Neural crest cell (in vitro differentiated cells): ENCODE measurements around the gene ENO3. TPM values are rescaled to one million over a fixed set of nuclear protein-coding genes. Genes with fewer than 3 reads are reported as not detected.

ENCODE experiments used
- DNase-seq: peaks from one replicate; pipeline ENCODE4 v3.0.0; 2021; ENCODE audit warnings: low read depth, mixed read lengths, low spot score
- H3K27ac Mint-ChIP-seq: one replicate; pipeline ENCODE4 v1.8.0; 2021; ENCODE audit warnings: mild to moderate bottlenecking, mixed read lengths; ENCODE audit not compliant: unreplicated experiment
- H3K27me3 Mint-ChIP-seq: 2 replicates; pipeline ENCODE4 v1.8.0; 2021; ENCODE audit warnings: low read depth, mild to moderate bottlenecking, mixed read lengths
- H3K36me3 Mint-ChIP-seq: 2 replicates; pipeline ENCODE4 v1.8.0; 2021; ENCODE audit warnings: low read depth, mild to moderate bottlenecking, mixed read lengths
- H3K4me1 Mint-ChIP-seq: 2 replicates; pipeline ENCODE4 v1.8.0; 2021; ENCODE audit warnings: mixed read lengths
- H3K4me3 Mint-ChIP-seq: one replicate; pipeline ENCODE4 v1.8.0; 2021; ENCODE audit warnings: mild to moderate bottlenecking, mixed read lengths
- H3K9me3 Mint-ChIP-seq: 2 replicates; pipeline ENCODE4 v1.8.0; 2021; ENCODE audit warnings: mixed read lengths
- CTCF ChIP-seq: fragments of 200-600 bp; sonication (generic); conservative IDR thresholded peaks from 2 replicates; pipeline ENCODE4 v1.5.0; 2021; ENCODE audit warnings: antibody characterized with exemption, mild to moderate bottlenecking
- total RNA-seq: library from RNA; stranded (reverse); gene quantifications from 2 replicates; pipeline ENCODE4 v1.2.1, GENCODE V29; 2021

Gene ENO3
- total RNA-seq, 1 donor from 2014 or later = 10.6 TPM

GRCh38 chr17:4966844-4967538, 16.1 kb downstream of the ENO3 start:
- peaks cover 33% of the 10 kb centered on the region for H3K4me1 Mint-ChIP-seq
- no peak for TF ChIP-seq CTCF
- H3K4me3 Mint-ChIP-seq = no peak overlapping the region
- no peaks in the 10 kb centered on the region for H3K27me3 Mint-ChIP-seq
- H3K27ac Mint-ChIP-seq = no peak overlapping the region
- peaks cover 16% of the 10 kb centered on the region for H3K36me3 Mint-ChIP-seq
- no peaks in the 10 kb centered on the region for H3K9me3 Mint-ChIP-seq
- DNase-seq = peak; percentile 85

- Mint-ChIP-seq H3K27ac (no peak within 1 kb of the TSS), H3K4me1 (peaks cover 33% of the 10 kb centered on the region), H3K9me3 (no peaks in the 10 kb centered on the region), H3K36me3 (peaks cover 16% of the 10 kb centered on the region), H3K27me3 (no peaks in the 10 kb centered on the region), H3K4me3 (no peak within 1 kb of the TSS)
- no peak for TF ChIP-seq CTCF
- DNase-seq = peak; percentile 94
Measured at GRCh38 chr17:4967539-4968485, 16.9 kb downstream of the ENO3 start, which contains the start of gene SPAG7. TSS of gene SPAG7 (minus strand) at chr17:4967817. CDS start at chr17:4967804, 13 bp downstream.

GRCh38 chr17:4968486-4969046, 17.6 kb downstream of the ENO3 start:
- Mint-ChIP-seq H3K27ac (no peak overlapping the region), H3K4me1 (peaks cover 33% of the 10 kb centered on the region), H3K27me3 (no peaks in the 10 kb centered on the region), H3K9me3 (no peaks in the 10 kb centered on the region), H3K36me3 (peaks cover 16% of the 10 kb centered on the region), H3K4me3 (no peak overlapping the region)
- no peak for TF ChIP-seq CTCF
- no peak for DNase-seq

- Mint-ChIP-seq H3K4me3 (no peak overlapping the region), H3K36me3 (peaks cover 18% of the 10 kb centered on the region), H3K4me1 (peaks cover 33% of the 10 kb centered on the region), H3K9me3 (no peaks in the 10 kb centered on the region), H3K27me3 (no peaks in the 10 kb centered on the region), H3K27ac (no peak overlapping the region)
- no peak for DNase-seq
- TF ChIP-seq CTCF = no peak
Measured at GRCh38 chr17:4969047-4969550, 18.2 kb downstream of the ENO3 start.

- peak overlapping the region; percentile 79 for H3K27ac Mint-ChIP-seq
- no peak for TF ChIP-seq CTCF
- DNase-seq = no peak
Measured at GRCh38 chr17:4969551-4970173, 18.7 kb downstream of the ENO3 start.

More at GRCh38 chr17:4969551-4970173, 18.7 kb downstream of the ENO3 start:
- peaks cover 33% of the 10 kb centered on the region for H3K4me1 Mint-ChIP-seq
- H3K4me3 Mint-ChIP-seq = no peak overlapping the region
- peaks cover 21% of the 10 kb centered on the region for H3K36me3 Mint-ChIP-seq
- H3K27me3 Mint-ChIP-seq = peaks cover 3% of the 10 kb centered on the region
- no peaks in the 10 kb centered on the region for H3K9me3 Mint-ChIP-seq
